Choroid plexus epithelial cell (primary cell): ENCODE results near the gene ZNF554.

Experiments
- DNase-seq: peaks from one replicate; pipeline ENCODE4 v3.0.0-alpha.2; 2010; ENCODE audit warnings: low read depth
- H3K4me3 ChIP-seq: 2 replicates; pipeline ENCODE4 v1.5.1; 2011; ENCODE audit warnings: low read depth, mild to moderate bottlenecking, control low read depth, low read length, moderate library complexity
- CTCF ChIP-seq: conservative IDR thresholded peaks from 2 replicates; pipeline ENCODE4 v1.5.1; 2011; ENCODE audit warnings: low read depth, mild to moderate bottlenecking, control low read depth, inconsistent platforms, low read length, moderate library complexity

Gene ZNF554

GRCh38 chr19:2808129-2808941, 11.3 kb upstream of the ZNF554 start:
- H3K4me3 ChIP-seq, result no peak overlapping the region
- TF ChIP-seq CTCF, result no peak
- no peak for DNase-seq

GRCh38 chr19:2809387-2810140, 10.1 kb upstream of the ZNF554 start:
- DNase-seq, result no peak
- no peak for TF ChIP-seq CTCF
- H3K4me3 ChIP-seq, result no peak overlapping the region

- DNase-seq, result no peak
- no peak for TF ChIP-seq CTCF
- H3K4me3 ChIP-seq, result no peak overlapping the region
These were observed 9.3 kb upstream of the ZNF554 start for GRCh38 chr19:2810141-2811091.

GRCh38 chr19:2811221-2811722, 8.4 kb upstream of the ZNF554 start:
- H3K4me3 ChIP-seq, result no peak overlapping the region
- no peak for DNase-seq
- TF ChIP-seq CTCF, result no peak

- no peak for TF ChIP-seq CTCF
- no peak for DNase-seq
- H3K4me3 ChIP-seq, result no peak overlapping the region
These were observed 7.8 kb upstream of the ZNF554 start for GRCh38 chr19:2811735-2812413.
